Upper lobe of left lung (tissue), 6 donors: ENCODE measurements around the gene CENPX. TPM values are rescaled to one million over a fixed set of nuclear protein-coding genes. Genes with fewer than 3 reads are reported as not detected.
A peak's percentile ranks its signal among the peaks of the same experiment; 100 is the strongest.

Experiments used
- ATAC-seq, 2 donors: fragments of 200-7000 bp; cut with Tn5 transposase; one replicate each; pipeline ENCODE4 v1.9.1; 2022; ENCODE audit warnings: mild to moderate bottlenecking in 2 of 2, moderate library complexity in 2 of 2; ENCODE audit not compliant: low FRiP score in 2 of 2
- DNase-seq, 2 donors: peaks; one replicate each; pipeline ENCODE4 v3.0.0-alpha.2; 2019 to 2020
- H3K27ac ChIP-seq, 4 donors: fragments of 200-600 bp; sonication (generic); one replicate each; pipeline ENCODE4 v1.5.1; 2016 to 2019
- H3K27me3 ChIP-seq, 4 donors: fragments of 200-600 bp; sonication (generic); one replicate each; pipeline ENCODE4 v1.5.1; 2017 to 2019
- H3K36me3 ChIP-seq, 4 donors: fragments of 200-600 bp; sonication (generic); one replicate each; pipeline ENCODE4 v1.5.1; 2016 to 2019
- H3K4me1 ChIP-seq, 4 donors: fragments of 200-600 bp; sonication (generic); one replicate each; pipeline ENCODE4 v1.5.1; 2018 to 2019
- H3K4me3 ChIP-seq, 4 donors: fragments of 200-600 bp; sonication (generic); one replicate each; pipeline ENCODE4 v1.5.1; 2017 to 2019; ENCODE audit warnings: mild to moderate bottlenecking in 2 of 4, moderate library complexity in 1 of 4
- H3K9me3 ChIP-seq, 4 donors: fragments of 200-600 bp; sonication (generic); one replicate each; pipeline ENCODE4 v1.5.1; 2018 to 2019
- CTCF ChIP-seq, 6 experiments: fragments of 450-650 bp in 4 of 6; fragments of 200-600 bp in 2 of 6; sonication (generic) in 2 of 6; IDR thresholded peaks; one replicate each; pipeline ENCODE4 v1.5.1; 2016 to 2019; ENCODE audit warnings: antibody characterized with exemption in 6 of 6
- EP300 ChIP-seq, 4 donors: sonication (generic); formaldehyde crosslinking; IDR thresholded peaks; one replicate each; pipeline ENCODE4 v1.5.1; 2017; ENCODE audit warnings: antibody characterized with exemption in 4 of 4, control low read depth in 2 of 4
- POLR2A ChIP-seq, 4 donors: fragments of 450-650 bp; IDR thresholded peaks; one replicate each; pipeline ENCODE4 v1.5.1; 2016 to 2017; ENCODE audit warnings: antibody characterized with exemption in 4 of 4, mild to moderate bottlenecking in 2 of 4
- POLR2AphosphoS5 ChIP-seq, 2 donors: sonication (generic); formaldehyde crosslinking; IDR thresholded peaks; one replicate each; pipeline ENCODE4 v1.5.1; 2017; ENCODE audit warnings: antibody characterized with exemption in 2 of 2
- WGBS, 2 donors: methylation state at CpG; one replicate each; pipeline ENCODE4 v1.1.5; 2017 to 2018; 5-methylcytosine and 5-hydroxymethylcytosine counted together
- total RNA-seq, 6 donors: library from RNA; depleted of rRNA in 4 of 6; stranded (reverse); fragments of >200 nt in 4 of 6; gene quantifications; one replicate each; pipeline versions ENCODE4 v1.1.0 to v1.2.1, GENCODE V29; 2016 to 2021
- donor health status: DM: no; HTN: no; CAD: no; lungs with moderate emphysema.
- donor health status: DM: no; HTN: yes; CAD: no; lungs with severe emphysema.

Gene CENPX
- total RNA-seq, 6 donors from 2014 or later: 24.1 to 60.5 (median 47.8) TPM

- Histone ChIP-seq H3K27me3 (no peaks in the 10 kb centered on the region), H3K36me3 (peaks cover 12 to 80% (median 67%) of the 10 kb centered on the region in 4 donors), H3K4me3 (no peak overlapping the region), H3K27ac (no peak overlapping the region), H3K9me3 (no peaks in the 10 kb centered on the region), H3K4me1 (peaks cover 19 to 30% (median 20%) of the 10 kb centered on the region in 4 donors)
- TF ChIP-seq EP300 (IDR thresholded peaks at IDR 0.05): no peak
- no peak for TF ChIP-seq POLR2A (IDR thresholded peaks at IDR 0.05)
- no peak for TF ChIP-seq POLR2AphosphoS5 (IDR thresholded peaks at IDR 0.05)
- ATAC-seq (no peak), DNase-seq (peak in 1 of 2 donors; percentile 74)
- 94% methylated on average over 32 of the region's 34 CpGs; no CpG with 5 or more reads in 1 of the 2 donors for WGBS, 2 donors
These were observed 38.6 kb upstream of the CENPX start for GRCh38 chr17:82061047-82061925.

- no peak overlapping the region for H3K4me3 ChIP-seq
- DNase-seq: peak in 1 of 2 donors; percentile 66
- H3K27ac ChIP-seq: no peak overlapping the region
- peaks cover 14 to 24% (median 15%) of the 10 kb centered on the region in 4 donors for H3K4me1 ChIP-seq
- 95 to 100% methylated on average over 1 to 14 of the region's 14 CpGs for WGBS, 2 donors
- no peak for ATAC-seq
- TF ChIP-seq POLR2A (IDR thresholded peaks at IDR 0.05): no peak
- TF ChIP-seq POLR2AphosphoS5 (IDR thresholded peaks at IDR 0.05): no peak
- TF ChIP-seq CTCF (IDR thresholded peaks at IDR 0.05): no peak
- TF ChIP-seq EP300 (IDR thresholded peaks at IDR 0.05): no peak
- no peaks in the 10 kb centered on the region for H3K9me3 ChIP-seq
- no peaks in the 10 kb centered on the region for H3K27me3 ChIP-seq
- H3K36me3 ChIP-seq: peaks cover 15 to 87% (median 73%) of the 10 kb centered on the region in 4 donors
These were observed 37.9 kb upstream of the CENPX start for GRCh38 chr17:82060614-82061013.

GRCh38 chr17:82060001-82060380 lies 37.3 kb upstream of the CENPX start:
- Histone ChIP-seq H3K9me3 (no peaks in the 10 kb centered on the region), H3K4me1 (peaks cover 13 to 22% (median 13%) of the 10 kb centered on the region in 4 donors), H3K36me3 (peaks cover 16 to 93% (median 79%) of the 10 kb centered on the region in 4 donors), H3K27ac (no peak overlapping the region), H3K4me3 (no peak overlapping the region), H3K27me3 (no peaks in the 10 kb centered on the region)
- ATAC-seq (no peak), DNase-seq (peak in 1 of 2 donors; percentile 78)
- TF ChIP-seq EP300 (IDR thresholded peaks at IDR 0.05) (no peak), POLR2A (IDR thresholded peaks at IDR 0.05) (no peak), POLR2AphosphoS5 (IDR thresholded peaks at IDR 0.05) (no peak), CTCF (IDR thresholded peaks at IDR 0.05) (no peak)
- WGBS, 2 donors: 84 to 90% methylated on average over 7 to 16 of the region's 16 CpGs

GRCh38 chr17:82059272-82060000 lies 36.8 kb upstream of the CENPX start:
- DNase-seq (peak in 1 of 2 donors; percentile 76), ATAC-seq (no peak)
- 85 to 88% methylated on average over 12 to 19 of the region's 19 CpGs for WGBS, 2 donors
- no peak overlapping the region for H3K27ac ChIP-seq
- no peaks in the 10 kb centered on the region for H3K27me3 ChIP-seq
- H3K4me1 ChIP-seq: peaks cover 7 to 18% (median 8%) of the 10 kb centered on the region in 4 donors
- H3K36me3 ChIP-seq: peaks cover 18 to 98% (median 85%) of the 10 kb centered on the region in 4 donors
- no peak overlapping the region for H3K4me3 ChIP-seq
- TF ChIP-seq CTCF (IDR thresholded peaks at IDR 0.05) (no peak), POLR2AphosphoS5 (IDR thresholded peaks at IDR 0.05) (no peak), EP300 (IDR thresholded peaks at IDR 0.05) (no peak), POLR2A (IDR thresholded peaks at IDR 0.05) (no peak)
- no peaks in the 10 kb centered on the region for H3K9me3 ChIP-seq

- ATAC-seq (no peak), DNase-seq (no peak)
- Histone ChIP-seq H3K4me3 (no peak overlapping the region), H3K36me3 (peaks cover 18 to 98% (median 91%) of the 10 kb centered on the region in 4 donors), H3K4me1 (peaks cover 2 to 12% (median 2%) of the 10 kb centered on the region in 4 donors), H3K27me3 (no peaks in the 10 kb centered on the region), H3K9me3 (no peaks in the 10 kb centered on the region), H3K27ac (no peak overlapping the region)
- WGBS, 2 donors: 77 to 85% methylated on average over 9 to 10 of the region's 10 CpGs
- TF ChIP-seq CTCF (IDR thresholded peaks at IDR 0.05): no peak
- no peak for TF ChIP-seq EP300 (IDR thresholded peaks at IDR 0.05)
- no peak for TF ChIP-seq POLR2A (IDR thresholded peaks at IDR 0.05)
- TF ChIP-seq POLR2AphosphoS5 (IDR thresholded peaks at IDR 0.05): no peak
These were observed 36.2 kb upstream of the CENPX start for GRCh38 chr17:82058855-82059249.
